ENCODE data around the gene FIBIN.

DNA sequence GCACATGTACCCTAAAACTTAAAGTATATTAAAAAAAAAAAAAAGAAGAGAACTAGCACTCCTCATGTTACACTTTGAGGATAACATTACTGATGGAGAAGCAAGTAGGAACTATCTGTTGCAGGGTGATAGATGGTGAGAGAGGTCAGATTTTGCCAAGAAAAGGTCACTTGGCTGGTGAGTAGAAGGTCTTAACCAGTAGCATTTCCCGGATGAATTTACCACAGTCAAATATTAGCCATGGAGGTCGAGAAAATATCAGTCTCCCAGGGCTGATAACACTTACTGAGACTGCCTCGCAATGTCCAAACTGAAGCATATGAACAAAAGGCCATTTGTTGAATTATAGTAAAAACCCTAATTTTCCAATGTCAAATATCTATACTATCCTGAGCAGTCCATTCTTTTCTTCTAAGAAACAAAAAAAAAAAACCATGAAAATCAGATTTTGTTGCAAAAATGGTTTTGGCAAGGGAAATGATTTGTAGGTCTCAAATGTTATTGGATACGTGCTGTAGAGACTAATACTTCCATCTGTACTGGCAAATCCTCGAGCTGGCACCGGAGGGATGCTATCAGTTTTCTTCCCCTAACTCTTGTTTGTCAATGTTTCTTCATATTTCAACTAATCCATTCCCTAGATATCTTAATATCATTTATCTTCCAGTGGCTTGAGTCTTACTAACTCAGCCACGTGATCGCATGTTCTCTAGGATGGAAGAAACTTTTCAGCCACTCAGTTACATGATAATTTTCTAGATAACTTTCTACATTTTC, 32.2 kb downstream of the FIBIN start:
- TF ChIP-seq, protein P1, sequence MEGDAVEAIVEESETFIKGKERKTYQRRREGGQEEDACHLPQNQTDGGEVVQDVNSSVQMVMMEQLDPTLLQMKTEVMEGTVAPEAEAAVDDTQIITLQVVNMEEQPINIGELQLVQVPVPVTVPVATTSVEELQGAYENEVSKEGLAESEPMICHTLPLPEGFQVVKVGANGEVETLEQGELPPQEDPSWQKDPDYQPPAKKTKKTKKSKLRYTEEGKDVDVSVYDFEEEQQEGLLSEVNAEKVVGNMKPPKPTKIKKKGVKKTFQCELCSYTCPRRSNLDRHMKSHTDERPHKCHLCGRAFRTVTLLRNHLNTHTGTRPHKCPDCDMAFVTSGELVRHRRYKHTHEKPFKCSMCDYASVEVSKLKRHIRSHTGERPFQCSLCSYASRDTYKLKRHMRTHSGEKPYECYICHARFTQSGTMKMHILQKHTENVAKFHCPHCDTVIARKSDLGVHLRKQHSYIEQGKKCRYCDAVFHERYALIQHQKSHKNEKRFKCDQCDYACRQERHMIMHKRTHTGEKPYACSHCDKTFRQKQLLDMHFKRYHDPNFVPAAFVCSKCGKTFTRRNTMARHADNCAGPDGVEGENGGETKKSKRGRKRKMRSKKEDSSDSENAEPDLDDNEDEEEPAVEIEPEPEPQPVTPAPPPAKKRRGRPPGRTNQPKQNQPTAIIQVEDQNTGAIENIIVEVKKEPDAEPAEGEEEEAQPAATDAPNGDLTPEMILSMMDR (IDR thresholded peaks at IDR 0.05) = no peak
- no peak for TF ChIP-seq POLR2A (IDR thresholded peaks at IDR 0.05)

Data from heart left ventricle (tissue), 13 donors.